WERI-Rb-1 (cell line): ENCODE measurements around the gene ZBTB42.
"Not testable (repeated sequence)": the region's sequence is repeated elsewhere in the genome, so short reads cannot be mapped to it uniquely, and the experiment has no call there.

Source experiments
- DNase-seq: peaks from one replicate; pipeline ENCODE4 v3.0.0-alpha.2; 2020
- H3K27ac ChIP-seq: fragments of 250-450 bp; sonication (Bioruptor Pico); 2 replicates; pipeline ENCODE4 v1.5.1; 2020; ENCODE audit warnings: mild to moderate bottlenecking, moderate library complexity
- H3K27me3 ChIP-seq: fragments of 250-450 bp; sonication (Bioruptor Pico); 2 replicates; pipeline ENCODE4 v1.5.1; 2021; ENCODE audit warnings: mild to moderate bottlenecking, low read depth, moderate library complexity; ENCODE audit not compliant: insufficient read depth, severe bottlenecking
- H3K36me3 ChIP-seq: fragments of 250-450 bp; sonication (Bioruptor Pico); 2 replicates; pipeline ENCODE4 v1.5.1; 2020; ENCODE audit warnings: mild to moderate bottlenecking, moderate library complexity
- H3K4me3 ChIP-seq: 2 replicates; pipeline ENCODE4 v1.5.1; 2011; ENCODE audit warnings: low read depth, mild to moderate bottlenecking, control low read depth, low read length
- H3K9me3 ChIP-seq: fragments of 250-450 bp; sonication (Bioruptor Pico); 2 replicates; pipeline ENCODE4 v1.5.1; 2021; ENCODE audit warnings: mild to moderate bottlenecking, moderate library complexity; ENCODE audit not compliant: severe bottlenecking
- TF ChIP-seq, protein P1 (sequence below): IDR thresholded peaks from 2 replicates; pipeline ENCODE4 v1.5.1; 2011; ENCODE audit warnings: low read depth, mild to moderate bottlenecking, control low read depth, inconsistent platforms, low read length

ZBTB42 gene

DNA sequence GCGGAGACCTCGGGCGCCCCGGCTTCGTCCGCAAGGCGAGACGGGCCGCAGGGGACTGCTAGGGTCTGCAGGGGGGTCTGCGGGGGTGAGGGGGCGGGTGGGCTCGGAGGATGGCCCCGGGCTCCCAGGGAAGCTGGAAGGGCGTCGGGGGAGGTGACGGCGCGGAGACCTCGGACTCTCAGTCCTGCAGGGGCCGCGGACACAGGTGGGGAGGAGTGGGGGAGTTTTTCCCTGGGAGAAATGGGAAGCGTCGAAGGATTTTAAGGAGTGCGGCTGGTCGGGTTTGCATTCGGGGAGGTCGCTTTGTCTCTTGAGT, 25.9 kb downstream of the ZBTB42 start:
- H3K27me3 ChIP-seq, result no peaks in the 10 kb centered on the region
- no peak overlapping the region for H3K27ac ChIP-seq
- no peaks in the 10 kb centered on the region for H3K36me3 ChIP-seq
- TF ChIP-seq, protein P1, sequence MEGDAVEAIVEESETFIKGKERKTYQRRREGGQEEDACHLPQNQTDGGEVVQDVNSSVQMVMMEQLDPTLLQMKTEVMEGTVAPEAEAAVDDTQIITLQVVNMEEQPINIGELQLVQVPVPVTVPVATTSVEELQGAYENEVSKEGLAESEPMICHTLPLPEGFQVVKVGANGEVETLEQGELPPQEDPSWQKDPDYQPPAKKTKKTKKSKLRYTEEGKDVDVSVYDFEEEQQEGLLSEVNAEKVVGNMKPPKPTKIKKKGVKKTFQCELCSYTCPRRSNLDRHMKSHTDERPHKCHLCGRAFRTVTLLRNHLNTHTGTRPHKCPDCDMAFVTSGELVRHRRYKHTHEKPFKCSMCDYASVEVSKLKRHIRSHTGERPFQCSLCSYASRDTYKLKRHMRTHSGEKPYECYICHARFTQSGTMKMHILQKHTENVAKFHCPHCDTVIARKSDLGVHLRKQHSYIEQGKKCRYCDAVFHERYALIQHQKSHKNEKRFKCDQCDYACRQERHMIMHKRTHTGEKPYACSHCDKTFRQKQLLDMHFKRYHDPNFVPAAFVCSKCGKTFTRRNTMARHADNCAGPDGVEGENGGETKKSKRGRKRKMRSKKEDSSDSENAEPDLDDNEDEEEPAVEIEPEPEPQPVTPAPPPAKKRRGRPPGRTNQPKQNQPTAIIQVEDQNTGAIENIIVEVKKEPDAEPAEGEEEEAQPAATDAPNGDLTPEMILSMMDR, result no peak
- H3K4me3 ChIP-seq, result peak overlapping the region; percentile 47
- DNase-seq, result no peak
- no peaks in the 10 kb centered on the region for H3K9me3 ChIP-seq

DNA sequence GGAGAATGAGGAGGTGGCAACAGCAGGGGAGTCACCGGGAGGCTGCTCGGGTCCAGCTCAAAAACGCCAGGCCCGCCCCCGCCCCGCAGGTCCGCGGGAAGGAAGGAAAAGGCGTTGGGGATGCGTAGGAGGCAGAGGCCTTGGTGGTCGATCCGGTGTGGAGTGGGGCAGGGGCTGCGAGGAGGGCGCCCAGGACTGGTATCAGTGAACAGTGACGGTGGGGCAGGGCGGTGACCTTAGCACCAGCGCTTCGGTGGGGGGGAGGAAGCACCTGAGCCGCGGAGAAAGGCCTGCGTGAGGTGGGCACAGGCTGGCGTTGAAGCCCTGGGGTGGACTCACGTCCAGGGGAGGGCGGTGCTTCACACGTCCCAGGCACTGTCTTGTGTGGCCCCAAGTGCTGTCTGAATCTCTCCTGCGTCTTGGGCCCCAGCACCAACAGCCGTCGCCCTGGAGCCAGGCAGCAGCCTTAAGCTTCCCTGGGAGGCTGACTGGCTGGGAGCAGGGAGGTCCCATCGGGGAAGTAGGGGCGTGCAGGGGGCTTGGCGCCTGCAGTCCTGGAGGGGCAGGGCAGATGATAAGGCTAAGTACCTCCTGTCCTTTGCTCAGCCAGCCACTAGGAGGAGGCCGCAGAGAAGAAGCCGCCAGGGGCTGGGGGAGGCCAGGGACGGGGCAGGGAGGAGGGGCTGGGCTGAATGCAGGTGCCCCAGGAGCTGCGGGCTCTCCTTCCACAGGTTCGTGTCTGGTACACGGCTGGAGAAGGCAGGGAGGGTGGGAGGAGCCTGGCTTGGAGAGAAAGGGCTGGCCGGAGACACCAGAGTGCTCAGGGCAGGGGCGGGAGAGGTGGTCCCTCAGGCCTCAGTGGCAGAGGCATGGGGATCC, 26.5 kb downstream of the ZBTB42 start:
- Histone ChIP-seq H3K27me3 (no peaks in the 10 kb centered on the region), H3K9me3 (no peaks in the 10 kb centered on the region), H3K4me3 (peak overlapping the region; percentile 47), H3K27ac (peak overlapping the region; percentile 42), H3K36me3 (no peaks in the 10 kb centered on the region)
- peak; percentile 93 for DNase-seq
- TF ChIP-seq, protein P1, result peak; percentile 76

DNA sequence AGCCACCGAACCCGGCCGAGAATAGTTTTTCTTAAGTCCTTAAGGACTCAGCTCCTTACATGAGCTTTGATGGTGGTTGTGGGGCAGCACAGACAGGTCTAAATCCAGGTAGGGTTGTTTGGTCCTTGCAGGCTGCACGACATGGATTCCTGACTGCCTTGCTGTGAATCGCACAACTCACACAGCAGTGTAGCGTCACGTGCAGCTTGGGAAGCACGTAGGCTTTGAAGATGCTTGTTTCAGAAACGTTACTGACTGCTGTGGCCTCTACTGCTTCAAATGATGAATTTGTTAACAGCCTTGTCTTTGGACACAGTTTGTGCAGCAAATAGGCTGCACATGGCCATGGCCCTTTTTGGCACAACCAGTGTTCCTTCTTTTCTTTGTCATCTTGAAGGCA, 29.9 kb downstream of the ZBTB42 start:
- H3K27me3 ChIP-seq, result no peaks in the 10 kb centered on the region
- no peak for DNase-seq
- TF ChIP-seq, protein P1, result no peak
- no peak overlapping the region for H3K4me3 ChIP-seq
- no peak overlapping the region for H3K27ac ChIP-seq
- no peaks in the 10 kb centered on the region for H3K9me3 ChIP-seq
- H3K36me3 ChIP-seq, result no peaks in the 10 kb centered on the region

DNA sequence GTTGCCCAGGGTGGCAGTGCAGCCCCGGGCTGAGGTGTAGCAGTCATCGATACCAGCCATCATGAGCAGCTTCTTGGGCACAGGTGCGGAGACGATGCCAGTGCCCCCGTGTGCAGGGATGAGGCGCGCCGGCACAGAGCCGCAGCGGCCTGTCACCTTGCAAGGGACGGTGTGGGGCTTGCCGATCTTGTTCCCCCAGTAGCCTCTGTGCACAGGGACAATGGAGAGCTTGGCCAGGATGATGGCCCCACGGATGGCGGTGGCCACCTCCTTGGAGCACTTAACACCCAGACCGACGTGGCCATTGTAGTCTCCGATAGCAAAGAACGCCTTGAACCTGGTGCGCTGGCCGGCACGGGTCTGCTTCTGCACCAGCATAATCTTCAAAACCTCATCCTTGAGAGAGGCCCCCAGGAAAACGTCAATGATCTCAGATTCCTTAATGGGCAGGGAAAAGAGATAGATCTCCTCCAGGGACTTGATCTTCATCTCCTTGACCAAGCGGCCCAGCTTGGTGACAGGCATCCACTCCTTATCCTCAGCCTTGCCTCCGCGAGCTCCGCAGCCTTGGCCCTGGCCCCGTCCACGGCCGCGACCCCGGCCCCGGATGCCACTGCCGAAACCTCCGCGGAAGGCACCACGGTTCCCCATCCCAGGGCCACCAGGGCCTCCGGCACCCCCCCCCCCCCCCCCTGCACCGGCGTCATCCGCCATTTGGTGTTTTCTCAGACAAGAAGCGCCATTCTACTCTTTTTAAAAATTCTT, 35.5 kb downstream of the ZBTB42 start:
- not testable (repeated sequence) for H3K9me3 ChIP-seq, H3K36me3 ChIP-seq, DNase-seq, H3K4me3 ChIP-seq, H3K27me3 ChIP-seq, H3K27ac ChIP-seq

DNA sequence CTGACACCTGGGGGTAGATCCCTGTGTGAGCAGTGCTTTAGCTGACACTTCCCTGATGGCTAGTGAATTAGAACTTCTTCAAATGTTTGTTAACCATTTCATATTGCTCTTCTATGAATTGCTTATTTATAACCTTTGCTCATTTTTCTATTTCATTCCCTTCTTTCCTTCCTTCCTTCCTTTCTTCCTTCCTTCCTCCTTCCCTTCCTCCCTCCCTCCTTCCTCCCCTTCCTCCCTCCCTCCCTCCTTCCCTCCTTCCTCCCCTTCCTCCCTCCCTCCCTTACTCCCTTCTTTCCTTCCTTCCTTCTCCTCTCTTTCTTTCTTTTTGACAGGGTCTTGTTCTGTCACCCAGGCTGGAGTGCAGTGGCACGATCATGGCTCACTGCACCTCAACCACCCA, 40.8 kb downstream of the ZBTB42 start:
- TF ChIP-seq, protein P1, result no peak
- Histone ChIP-seq H3K27me3 (no peaks in the 10 kb centered on the region), H3K36me3 (no peaks in the 10 kb centered on the region), H3K27ac (no peak overlapping the region), H3K9me3 (no peaks in the 10 kb centered on the region), H3K4me3 (no peak overlapping the region)
- no peak for DNase-seq

DNA sequence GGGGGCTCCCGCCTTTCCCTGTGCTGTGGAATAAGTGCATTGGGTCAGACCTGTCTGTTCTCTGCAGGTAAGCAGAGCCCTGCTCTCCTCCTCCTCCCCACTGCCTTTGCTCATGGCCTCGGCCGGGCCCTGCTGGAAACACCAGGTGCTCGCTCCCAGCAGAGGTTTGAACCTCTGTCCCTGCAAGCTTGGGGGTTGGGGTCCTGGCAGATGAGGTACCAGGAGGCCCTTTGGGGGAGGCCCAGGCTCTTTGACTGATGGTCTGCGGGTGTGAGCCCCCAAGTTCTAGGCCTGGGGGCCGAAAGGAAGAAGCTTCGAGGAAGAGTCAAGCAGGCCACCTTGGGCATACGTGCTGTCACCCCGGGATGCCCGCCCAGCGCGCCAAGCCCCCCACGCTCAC, 42.1 kb downstream of the ZBTB42 start:
- TF ChIP-seq, protein P1, result no peak
- H3K4me3 ChIP-seq, result no peak overlapping the region
- no peaks in the 10 kb centered on the region for H3K27me3 ChIP-seq
- no peaks in the 10 kb centered on the region for H3K9me3 ChIP-seq
- no peak overlapping the region for H3K27ac ChIP-seq
- H3K36me3 ChIP-seq, result no peaks in the 10 kb centered on the region
- no peak for DNase-seq
